Measurements from ENCODE around the gene CEBPE. TPM values are rescaled to one million over a fixed set of nuclear protein-coding genes. Genes with fewer than 3 reads are reported as not detected.
A peak's percentile ranks its signal among the peaks of the same experiment; 100 is the strongest.

CEBPE gene
- total RNA-seq, 6 experiments from 2014 or later = not detected

- H3K36me3 Mint-ChIP-seq (ENCODE audit: low read depth) = peaks cover 44% of the 10 kb centered on the region
- H3K27me3 Mint-ChIP-seq (ENCODE audit: insufficient read depth) = peaks cover 3% of the 10 kb centered on the region
- peaks cover 51% of the 10 kb centered on the region for H3K4me1 Mint-ChIP-seq (ENCODE audit: low read depth)
- peak; percentile 63 for DNase-seq
- H3K27ac Mint-ChIP-seq = peak overlapping the region; percentile 92
- H3K9me3 Mint-ChIP-seq = no peaks in the 10 kb centered on the region
- no peak for TF ChIP-seq CTCF (IDR thresholded peaks at IDR 0.05)
- H3K4me3 Mint-ChIP-seq = peak overlapping the region; percentile 68
These were observed 39.3 kb downstream of the CEBPE start for GRCh38 chr14:23079716-23080115.

- Mint-ChIP-seq H3K4me3 (peak overlapping the region; percentile 68), H3K27ac (peak overlapping the region; percentile 92), H3K4me1 (ENCODE audit: low read depth) (peaks cover 51% of the 10 kb centered on the region), H3K9me3 (no peaks in the 10 kb centered on the region), H3K36me3 (ENCODE audit: low read depth) (peaks cover 42% of the 10 kb centered on the region), H3K27me3 (ENCODE audit: insufficient read depth) (peaks cover 3% of the 10 kb centered on the region)
- no peak; the same call in 1 of the 2 replicates for TF ChIP-seq CTCF (IDR thresholded peaks at IDR 0.05)
- peak; percentile 98 for DNase-seq
These were observed 40.4 kb downstream of the CEBPE start for GRCh38 chr14:23078692-23079116.

GRCh38 chr14:23077962-23078361 is 41.1 kb downstream of the CEBPE start:
- peaks cover 42% of the 10 kb centered on the region for H3K36me3 Mint-ChIP-seq (ENCODE audit: low read depth)
- H3K27me3 Mint-ChIP-seq (ENCODE audit: insufficient read depth) = peaks cover 3% of the 10 kb centered on the region
- no peak for TF ChIP-seq CTCF (IDR thresholded peaks at IDR 0.05)
- no peak for DNase-seq
- H3K4me3 Mint-ChIP-seq = peak overlapping the region; percentile 68; the same call in 1 of the 2 replicates
- no peaks in the 10 kb centered on the region for H3K9me3 Mint-ChIP-seq
- peaks cover 53% of the 10 kb centered on the region for H3K4me1 Mint-ChIP-seq (ENCODE audit: low read depth)
- peak overlapping the region; percentile 92 for H3K27ac Mint-ChIP-seq

- no peaks in the 10 kb centered on the region for H3K9me3 Mint-ChIP-seq
- peaks cover 3% of the 10 kb centered on the region for H3K27me3 Mint-ChIP-seq (ENCODE audit: insufficient read depth)
- H3K4me1 Mint-ChIP-seq (ENCODE audit: low read depth) = peaks cover 63% of the 10 kb centered on the region
- peak; percentile 35 for DNase-seq
- TF ChIP-seq CTCF (IDR thresholded peaks at IDR 0.05) = peak; percentile 88
- no peak overlapping the region for H3K4me3 Mint-ChIP-seq
- H3K36me3 Mint-ChIP-seq (ENCODE audit: low read depth) = peaks cover 46% of the 10 kb centered on the region
- H3K27ac Mint-ChIP-seq = peak overlapping the region; percentile 46; the same call in 1 of the 2 replicates
These were observed 42.2 kb downstream of the CEBPE start for GRCh38 chr14:23076785-23077408.

- H3K4me3 Mint-ChIP-seq = no peak overlapping the region
- no peak overlapping the region for H3K27ac Mint-ChIP-seq
- H3K27me3 Mint-ChIP-seq (ENCODE audit: insufficient read depth) = peaks cover 6% of the 10 kb centered on the region
- H3K9me3 Mint-ChIP-seq = no peaks in the 10 kb centered on the region
- H3K36me3 Mint-ChIP-seq (ENCODE audit: low read depth) = peaks cover 43% of the 10 kb centered on the region
- H3K4me1 Mint-ChIP-seq (ENCODE audit: low read depth) = peaks cover 57% of the 10 kb centered on the region
- no peak for TF ChIP-seq CTCF (IDR thresholded peaks at IDR 0.05)
- no peak for DNase-seq
These were observed 44.1 kb downstream of the CEBPE start for GRCh38 chr14:23074906-23075305.

Measured in HFFc6 (cell line).